H9 (cell line): ENCODE data around the gene DGKD. TPM values are rescaled to one million over a fixed set of nuclear protein-coding genes. Genes with fewer than 3 reads are reported as not detected.

Source experiments
- DNase-seq: peaks from one replicate; pipeline ENCODE4 v3.0.0-alpha.2; 2017
- H2AFZ ChIP-seq: one replicate; pipeline ENCODE4 v1.6.1; 2013; ENCODE audit warnings: mild to moderate bottlenecking, low read length, control low read depth, moderate library complexity
- H2AK5ac ChIP-seq: 2 replicates; pipeline ENCODE4 v1.6.1; 2013; ENCODE audit warnings: low read length, control low read depth, mixed read lengths; ENCODE audit not compliant: insufficient read length
- H2BK120ac ChIP-seq: one replicate; pipeline ENCODE4 v1.6.1; 2013; ENCODE audit warnings: low read depth, mild to moderate bottlenecking, low read length, control low read depth, inconsistent platforms; ENCODE audit not compliant: poor library complexity, severe bottlenecking
- H2BK12ac ChIP-seq: 2 replicates; pipeline ENCODE4 v1.6.1; 2013; ENCODE audit warnings: low read length, control low read depth, mixed read lengths, low read depth; ENCODE audit not compliant: insufficient read length
- H2BK15ac ChIP-seq: 2 replicates; pipeline ENCODE4 v1.6.1; 2013; ENCODE audit warnings: low read depth, low read length, control low read depth
- H2BK20ac ChIP-seq: one replicate; pipeline ENCODE4 v1.6.1; 2013; ENCODE audit warnings: low read depth, mild to moderate bottlenecking, low read length, control low read depth, inconsistent platforms; ENCODE audit not compliant: poor library complexity, severe bottlenecking
- H2BK5ac ChIP-seq: 2 replicates; pipeline ENCODE4 v1.6.1; 2013; ENCODE audit warnings: low read length, control low read depth, mixed read lengths; ENCODE audit not compliant: insufficient read length
- H3K14ac ChIP-seq: 2 replicates; pipeline ENCODE4 v1.6.1; 2013; ENCODE audit warnings: low read length, control low read depth; ENCODE audit not compliant: insufficient read depth
- H3K18ac ChIP-seq: 2 replicates; pipeline ENCODE4 v1.6.1; 2013; ENCODE audit warnings: low read depth, mild to moderate bottlenecking, mixed read lengths, low read length, control low read depth; ENCODE audit not compliant: insufficient read length
- H3K23ac ChIP-seq: 2 replicates; pipeline ENCODE4 v1.6.1; 2013; ENCODE audit warnings: low read length, control low read depth, mixed read lengths, low read depth; ENCODE audit not compliant: insufficient read length
- H3K23me2 ChIP-seq: 2 replicates; pipeline ENCODE4 v1.6.1; 2013; ENCODE audit warnings: low read depth, mild to moderate bottlenecking, mixed read lengths, low read length, control low read depth; ENCODE audit not compliant: insufficient read length, poor library complexity, severe bottlenecking
- H3K27ac ChIP-seq: 2 replicates; pipeline ENCODE4 v1.5.1; 2013; ENCODE audit warnings: low read length, control low read depth, mixed read lengths, low read depth; ENCODE audit not compliant: insufficient read length
- H3K27me3 ChIP-seq: 2 replicates; pipeline ENCODE4 v1.6.1; 2013; ENCODE audit warnings: low read length, control low read depth, inconsistent platforms; ENCODE audit not compliant: insufficient read depth
- H3K4ac ChIP-seq: 2 replicates; pipeline ENCODE4 v1.6.1; 2013; ENCODE audit warnings: low read depth, mild to moderate bottlenecking, control low read depth, inconsistent platforms, low read length, moderate library complexity
- H3K4me1 ChIP-seq: 2 replicates; pipeline ENCODE4 v1.6.1; 2013; ENCODE audit warnings: low read length, control low read depth, inconsistent platforms; ENCODE audit not compliant: insufficient read depth
- H3K4me2 ChIP-seq: 2 replicates; pipeline ENCODE4 v1.6.1; 2013; ENCODE audit warnings: low read length, control low read depth, mixed read lengths; ENCODE audit not compliant: insufficient read length, insufficient read depth
- H3K56ac ChIP-seq: 2 replicates; pipeline ENCODE4 v1.6.1; 2013; ENCODE audit warnings: low read depth, mild to moderate bottlenecking, mixed read lengths, low read length, control low read depth; ENCODE audit not compliant: insufficient read length
- H3K79me1 ChIP-seq: 2 replicates; pipeline ENCODE4 v1.6.1; 2013; ENCODE audit warnings: low read depth, mild to moderate bottlenecking, moderate library complexity, low read length, control low read depth, inconsistent platforms; ENCODE audit not compliant: insufficient read depth, poor library complexity, severe bottlenecking
- H3K79me2 ChIP-seq: 2 replicates; pipeline ENCODE4 v1.6.1; 2013; ENCODE audit warnings: low read length, control low read depth, inconsistent platforms; ENCODE audit not compliant: insufficient read depth
- H3K9ac ChIP-seq: 2 replicates; pipeline ENCODE4 v1.6.1; 2013; ENCODE audit warnings: low read length, control low read depth, mixed read lengths; ENCODE audit not compliant: insufficient read length; ENCODE audit errors: extremely low read depth
- H3K9me3 ChIP-seq: one replicate; pipeline ENCODE4 v1.6.1; 2013; ENCODE audit warnings: low read depth, low read length, inconsistent platforms; ENCODE audit not compliant: control insufficient read depth
- H3T11ph ChIP-seq: one replicate; pipeline ENCODE4 v1.6.1; 2013; ENCODE audit warnings: mild to moderate bottlenecking, low read length, control low read depth, inconsistent platforms
- H4K20me1 ChIP-seq: one replicate; pipeline ENCODE4 v1.6.1; 2013; ENCODE audit not compliant: control insufficient read depth, insufficient read length, insufficient read depth
- H4K5ac ChIP-seq: 2 replicates; pipeline ENCODE4 v1.6.1; 2013; ENCODE audit warnings: low read depth, mild to moderate bottlenecking, mixed read lengths, low read length, control low read depth; ENCODE audit not compliant: insufficient read length
- H4K8ac ChIP-seq: replicated peaks from 2 replicates; pipeline ENCODE4 v1.6.1; 2013; ENCODE audit warnings: low read length, control low read depth, mixed read lengths, low read depth; ENCODE audit not compliant: insufficient read length
- H4K91ac ChIP-seq: 2 replicates; pipeline ENCODE4 v1.6.1; 2013; ENCODE audit warnings: low read depth, mild to moderate bottlenecking, moderate library complexity, mixed read lengths, low read length, control low read depth; ENCODE audit not compliant: insufficient read length
- H3K27ac Mint-ChIP-seq, 3 experiments: 2 replicates in 2 of 3; 3 replicates in 1 of 3; pipeline ENCODE4 v1.8.0; 2020 to 2021; ENCODE audit warnings: mixed read lengths in 3 of 3, mild to moderate bottlenecking in 1 of 3, moderate library complexity in 1 of 3
- H3K27me3 Mint-ChIP-seq: 2 replicates; pipeline ENCODE4 v1.8.0; 2021; ENCODE audit warnings: low read depth, mild to moderate bottlenecking, moderate library complexity, mixed read lengths
- H3K36me3 Mint-ChIP-seq, 3 experiments: 2 replicates in 2 of 3; 3 replicates in 1 of 3; pipeline ENCODE4 v1.8.0; 2020 to 2021; ENCODE audit warnings: low read depth in 3 of 3, mixed read lengths in 3 of 3; ENCODE audit not compliant: insufficient read depth in 1 of 3
- H3K4me1 Mint-ChIP-seq, 2 experiments: 2 replicates each; pipeline ENCODE4 v1.8.0; 2020; ENCODE audit warnings: mixed read lengths in 2 of 2
- H3K4me3 Mint-ChIP-seq, 2 experiments: 2 replicates in 1 of 2; 3 replicates in 1 of 2; pipeline ENCODE4 v1.8.0; 2020 to 2021; ENCODE audit warnings: mild to moderate bottlenecking in 2 of 2, mixed read lengths in 2 of 2, moderate library complexity in 1 of 2
- H3K9me3 Mint-ChIP-seq, 2 experiments: 2 replicates in 1 of 2; 3 replicates in 1 of 2; pipeline ENCODE4 v1.8.0; 2020; ENCODE audit warnings: mild to moderate bottlenecking in 2 of 2, mixed read lengths in 2 of 2, moderate library complexity in 1 of 2
- CTCF ChIP-seq: fragments of 200-600 bp; sonication (generic); conservative IDR thresholded peaks from 3 replicates; pipeline ENCODE4 v1.8.0; 2021; ENCODE audit warnings: antibody characterized with exemption, mild to moderate bottlenecking
- WGBS: extraction: QIAGEN DNeasy Blood & Tissue Kit; methylation state at CpG from one replicate; pipeline ENCODE4 v1.1.7; 2013; ENCODE audit warnings: missing lambda C conversion rate, low lambda C conversion rate, mixed read lengths; ENCODE audit not compliant: insufficient read length; ENCODE audit errors: extremely low coverage; 5-methylcytosine and 5-hydroxymethylcytosine counted together
- total RNA-seq: library from RNA; stranded (reverse); gene quantifications from 2 replicates; pipeline ENCODE4 v1.2.1, GENCODE V29; 2021

Gene DGKD
- total RNA-seq, 1 experiment from 2014 or later: 20.7 TPM

- Mint-ChIP-seq H3K9me3 (no peaks in the 10 kb centered on the region; a peak in 1 of 5 replicates), H3K27ac (no peak overlapping the region; a peak in 1 of 7 replicates), H3K4me1 (peaks cover 14 to 15% of the 10 kb centered on the region in 2 experiments), H3K4me3 (no peak overlapping the region), H3K27me3 (peaks cover 100% of the 10 kb centered on the region), H3K36me3 (no peaks in the 10 kb centered on the region; a peak in 2 of 7 replicates)
- no peak overlapping the region for H3K18ac ChIP-seq
- no peak overlapping the region for H4K8ac ChIP-seq
- WGBS: no CpG with 5 or more reads among the region's 7 CpGs
- no peaks in the 10 kb centered on the region for H3K79me1 ChIP-seq
- H4K20me1 ChIP-seq: peaks cover 2% of the 10 kb centered on the region
- H2AK5ac ChIP-seq: no peak overlapping the region
- peak; percentile 56 for DNase-seq
- H2BK120ac ChIP-seq: no peak overlapping the region
- H4K91ac ChIP-seq: no peak overlapping the region
- H3K9me3 ChIP-seq: no peaks in the 10 kb centered on the region
- no peak overlapping the region for H3K9ac ChIP-seq
- no peaks in the 10 kb centered on the region for H3K23me2 ChIP-seq
- H3K4me1 ChIP-seq: peaks cover 2% of the 10 kb centered on the region; the same call in 1 of the 2 replicates
- no peak overlapping the region for H3K23ac ChIP-seq
- H4K5ac ChIP-seq: no peak overlapping the region
- H3K27ac ChIP-seq: no peak overlapping the region
- no peak overlapping the region for H3K4me2 ChIP-seq
- H2AFZ ChIP-seq: no peak overlapping the region
- no peak overlapping the region for H2BK12ac ChIP-seq
- no peak overlapping the region for H3K14ac ChIP-seq
- no peak overlapping the region for H3K4ac ChIP-seq
- no peak overlapping the region for H3K56ac ChIP-seq
- no peaks in the 10 kb centered on the region; the same call in 1 of the 2 replicates for H3K27me3 ChIP-seq
- no peak overlapping the region for H2BK5ac ChIP-seq
- H3T11ph ChIP-seq: no peak overlapping the region
- no peaks in the 10 kb centered on the region for H3K79me2 ChIP-seq
- TF ChIP-seq CTCF: no peak
- H2BK20ac ChIP-seq: no peak overlapping the region
- H2BK15ac ChIP-seq: no peak overlapping the region
Measured at GRCh38 chr2:233329489-233330135, 24.7 kb upstream of the DGKD start.
